K562 (cell line): ENCODE measurements around the gene SIK3. TPM values are rescaled to one million over a fixed set of nuclear protein-coding genes. Genes with fewer than 3 reads are reported as not detected.

Experiments
- ATAC-seq: fragments of 200-7000 bp; cut with Tn5 transposase; 3 replicates; pipeline ENCODE4 v1.9.1; 2020; ENCODE audit warnings: moderate library complexity
- BruUV-seq: library from RNA; stranded (reverse); fragments of 400-500 nt; replicated peaks from 2 replicates; lab custom pipeline; 2021; lab: Mats Ljungman, UMichigan
- CTCF ChIA-PET: fragments of 300-600 bp; formaldehyde crosslinking; extraction: SDS; loops from one replicate; lab custom pipeline; 2021; ENCODE audit warnings: low intra/inter-chr PET ratio; lab: Yijun Ruan, JAX
- POLR2A ChIA-PET: fragments of 300-600, 350-650 bp; sonication (Branson Sonifier 250); formaldehyde crosslinking; extraction: SDS; loops from one replicate; lab custom pipeline; 2021; ENCODE audit warnings: antibody characterized with exemption, inconsistent platforms; lab: Yijun Ruan, JAX
- DNase-seq, 4 experiments: peaks; one replicate each; pipeline versions ENCODE4 v3.0.0 to v3.0.0-alpha.2; 2011 to 2018; ENCODE audit warnings: low spot score in 3 of 4, mixed read lengths in 3 of 4; ENCODE audit errors: extremely low read depth in 1 of 4
- FAIRE-seq: peaks from 2 replicates; lab custom pipeline; 2011; peaks lifted over from hg19 to GRCh38; lab: Jason Lieb, UNC
- H2AFZ ChIP-seq: 2 replicates; pipeline ENCODE4 v1.6.0; 2011; ENCODE audit warnings: low read depth, low read length, control low read depth, inconsistent platforms
- H3K27ac ChIP-seq: fragments of 200-600 bp; 3 replicates; pipeline ENCODE4 v1.8.0; 2011; ENCODE audit warnings: low read depth, mild to moderate bottlenecking, control low read depth, inconsistent platforms, low read length, moderate library complexity, mixed read lengths; ENCODE audit errors: extremely low read depth
- H3K27me3 ChIP-seq, 2 experiments: fragments of 300-600 bp in 1 of 2; 2 replicates in 1 of 2; 3 replicates in 1 of 2; pipeline versions ENCODE4 v1.6.0 to v1.8.0; 2011; ENCODE audit warnings: inconsistent platforms in 2 of 2, low read length in 2 of 2, mild to moderate bottlenecking in 1 of 2, mixed read lengths in 1 of 2, moderate library complexity in 1 of 2; ENCODE audit not compliant: control insufficient read depth in 2 of 2, insufficient read depth in 2 of 2
- H3K36me3 ChIP-seq: fragments of 300-600 bp; 3 replicates; pipeline ENCODE4 v1.8.0; 2011; ENCODE audit warnings: mild to moderate bottlenecking, low read length, inconsistent platforms; ENCODE audit not compliant: control insufficient read depth, insufficient read depth
- H3K4me1 ChIP-seq, 2 experiments: fragments of 200-600 bp in 1 of 2; replicated peaks in 1 of 2; 2 replicates in 1 of 2; 3 replicates in 1 of 2; pipeline versions ENCODE4 v1.5.1 to v1.8.0; 2011; ENCODE audit warnings: inconsistent platforms in 2 of 2, low read length in 2 of 2, mild to moderate bottlenecking in 1 of 2, mixed read lengths in 1 of 2, moderate library complexity in 1 of 2; ENCODE audit not compliant: control insufficient read depth in 2 of 2, insufficient read depth in 2 of 2
- H3K4me2 ChIP-seq: 2 replicates; pipeline ENCODE4 v1.6.1; 2011; ENCODE audit warnings: low read length, control low read depth, inconsistent platforms, mixed read lengths; ENCODE audit not compliant: insufficient read depth
- H3K4me3 ChIP-seq: fragments of 200-600 bp; sonication (generic), shearing (Covaris generic); 2 replicates; pipeline ENCODE4 v1.5.1; 2016; ENCODE audit warnings: control low read depth, inconsistent platforms
- H3K79me2 ChIP-seq: fragments of 200-600 bp; 3 replicates; pipeline ENCODE4 v1.8.0; 2011; ENCODE audit warnings: low read length, inconsistent platforms; ENCODE audit not compliant: control insufficient read depth, insufficient read depth
- H3K9ac ChIP-seq, 2 experiments: 2 replicates each; pipeline versions ENCODE4 v1.6.0 to v1.6.1; 2011; ENCODE audit warnings: low read depth in 2 of 2, low read length in 2 of 2, control low read depth in 1 of 2, inconsistent platforms in 1 of 2, mild to moderate bottlenecking in 1 of 2, mixed read lengths in 1 of 2; ENCODE audit not compliant: insufficient read depth in 1 of 2
- H3K9me1 ChIP-seq: one replicate; pipeline ENCODE4 v1.6.0; 2011; ENCODE audit warnings: inconsistent platforms, mild to moderate bottlenecking, low read length, moderate library complexity; ENCODE audit not compliant: control insufficient read depth, insufficient read depth
- H3K9me3 ChIP-seq: replicated peaks from 2 replicates; pipeline ENCODE4 v1.5.1; 2011; ENCODE audit warnings: low read depth, low read length, inconsistent platforms; ENCODE audit not compliant: control insufficient read depth, insufficient read depth
- H4K20me1 ChIP-seq: replicated peaks from 2 replicates; pipeline ENCODE4 v1.6.1; 2011; ENCODE audit warnings: low read length, inconsistent platforms, mixed read lengths; ENCODE audit not compliant: control insufficient read depth, insufficient read depth
- ARID3A ChIP-seq: IDR thresholded peaks from 2 replicates; pipeline ENCODE4 v1.6.1; 2012; ENCODE audit warnings: low read depth, low read length, improper control_type of control experiment, borderline replicate concordance
- ATF3 ChIP-seq, 2 experiments: fragments of 450-650 bp in 1 of 2; sonication (generic) in 1 of 2; formaldehyde crosslinking in 1 of 2; IDR thresholded peaks in 1 of 2; conservative IDR thresholded peaks in 1 of 2; 2 replicates each; pipeline versions ENCODE4 v1.6.1 to v1.8.1; 2016 to 2023; ENCODE audit warnings: mild to moderate bottlenecking in 2 of 2, moderate library complexity in 2 of 2, inconsistent platforms in 1 of 2, missing genetic modification reagents in 1 of 2
- C11orf30 ChIP-seq: fragments of 450-650 bp; IDR thresholded peaks from 2 replicates; pipeline ENCODE4 v1.6.1; 2016; ENCODE audit warnings: low read depth, mild to moderate bottlenecking
- CBFA2T2 ChIP-seq: fragments of 450-650 bp; conservative IDR thresholded peaks from 2 replicates; pipeline ENCODE4 v1.6.1; 2017; ENCODE audit warnings: mild to moderate bottlenecking
- CBX8 ChIP-seq: fragments of 200-600 bp; sonication (generic); IDR thresholded peaks from 2 replicates; pipeline ENCODE4 v1.6.1; 2012; ENCODE audit warnings: borderline replicate concordance, mixed run types, low read depth, mild to moderate bottlenecking, moderate library complexity, mixed read lengths, low read length, control low read depth, inconsistent platforms; ENCODE audit not compliant: poor library complexity, severe bottlenecking; ENCODE audit errors: extremely low read depth
- ELF2 ChIP-seq: fragments of 250-450 bp; sonication (Bioruptor Pico); IDR thresholded peaks from 2 replicates; pipeline ENCODE4 v1.5.0; 2021; ENCODE audit warnings: mild to moderate bottlenecking
- FOXA3 ChIP-seq, 2 experiments: fragments of 450-650 bp in 1 of 2; sonication (generic) in 1 of 2; formaldehyde crosslinking; IDR thresholded peaks in 1 of 2; conservative IDR thresholded peaks in 1 of 2; 2 replicates each; pipeline versions ENCODE4 v1.4.0 to v1.8.0; 2020 to 2022; ENCODE audit warnings: mild to moderate bottlenecking in 2 of 2, missing genetic modification reagents in 1 of 2
- HES1 ChIP-seq: fragments of 450-650 bp; IDR thresholded peaks from 2 replicates; pipeline ENCODE4 v1.6.1; 2016; ENCODE audit warnings: low read depth, mild to moderate bottlenecking, moderate library complexity
- HMBOX1 ChIP-seq: sonication (generic); IDR thresholded peaks from 2 replicates; pipeline ENCODE4 v1.6.1; 2016
- MAFG ChIP-seq: fragments of 450-650 bp; conservative IDR thresholded peaks from 2 replicates; pipeline ENCODE4 v1.6.1; 2016; ENCODE audit warnings: missing genetic modification characterization, missing compliant biosample characterization
- MEIS2 ChIP-seq: fragments of 450-650 bp; IDR thresholded peaks from 2 replicates; pipeline ENCODE4 v1.6.1; 2014; ENCODE audit warnings: mild to moderate bottlenecking; ENCODE audit not compliant: partially characterized antibody
- NCOR1 ChIP-seq: fragments of 450-650 bp; IDR thresholded peaks from 2 replicates; pipeline ENCODE4 v1.6.1; 2016; ENCODE audit warnings: mild to moderate bottlenecking, moderate library complexity
- NR2F6 ChIP-seq: fragments of 450-650 bp; formaldehyde crosslinking; IDR thresholded peaks from 2 replicates; pipeline ENCODE4 v1.4.0; 2020; ENCODE audit warnings: mild to moderate bottlenecking
- SMARCC2 ChIP-seq: fragments of 450-650 bp; IDR thresholded peaks from 2 replicates; pipeline ENCODE4 v1.6.1; 2017; ENCODE audit warnings: antibody characterized with exemption, moderate library complexity, mild to moderate bottlenecking, low read depth
- ZNF316 ChIP-seq: fragments of 450-650 bp; IDR thresholded peaks from 2 replicates; pipeline ENCODE4 v1.6.1; 2016
- ZNF717 ChIP-seq: fragments of 250-450 bp; sonication (Bioruptor Pico); IDR thresholded peaks from 2 replicates; pipeline ENCODE4 v1.5.0; 2021
- WGBS: fragments of 100-300 bp; shearing (Covaris generic); methylation state at CpG from one replicate; pipeline ENCODE4 v1.1.6; 2016; ENCODE audit warnings: low coverage, mixed read lengths; ENCODE audit not compliant: insufficient coverage; ENCODE audit errors: missing lambda C conversion rate; 5-methylcytosine and 5-hydroxymethylcytosine counted together
- in situ Hi-C: fragments of 300-500 bp; cut with MboI; formaldehyde crosslinking; loops from 4 replicates; pipeline ENCODE4 v1.15.0; 2018; ENCODE audit warnings: inconsistent platforms, mixed read lengths
- intact Hi-C: fragments of 100-400 bp; cut with micrococcal nuclease; formaldehyde crosslinking; loops from 2 replicates; pipeline ENCODE4 v1.14.2; 2022
- polyA plus RNA-seq, 8 experiments: library from polyadenylated mRNA; depleted of rRNA in 4 of 8; stranded (reverse) in 5 of 8; unstranded in 3 of 8; fragments of >200 nt; fragmentation: Nextera tagmentation in 2 of 8; fragmentation: Illumina TruSeq in 1 of 8; extraction: Ambion mirVana in 2 of 8; extraction: Trizol in 1 of 8; gene quantifications; 2 replicates each; pipeline versions ENCODE4 v1.2.1 to v1.2.3, GENCODE V29; 2011 to 2014; ENCODE audit warnings: inconsistent platforms in 1 of 8, missing spikeins in 1 of 8
- total RNA-seq, 7 experiments: library from RNA; depleted of rRNA in 6 of 7; stranded (reverse); fragments of >200 nt in 6 of 7; fragmentation: Illumina TruSeq in 2 of 7; extraction: Trizol in 2 of 7; gene quantifications; 2 replicates each; pipeline versions ENCODE4 v1.2.1 to v1.2.3, GENCODE V29; 2011 to 2021; ENCODE audit warnings: low replicate concordance in 1 of 7

Gene SIK3
- total and polyA plus RNA-seq, 9 of the 15 experiments (the other 6 are each of a cell fraction or from before 2014, with no cell fraction given): 1.6 to 21.6 (median 8.0) TPM

- ATAC-seq (peak; percentile 58), DNase-seq (peak; percentile 49 to 68 (median 59)), FAIRE-seq (peak; percentile 62)
- POLR2A ChIA-PET: interaction anchor here (1.0 to 1.8 kb wide), 6 partner anchors 11 to 155 kb away, joined by 3 to 9 read pairs (median 4); no protein-coding TSS in a partner anchor
- Histone ChIP-seq H3K4me2 (no peak overlapping the region), H3K9me1 (no peaks in the 10 kb centered on the region), H3K4me3 (no peak overlapping the region), H3K27ac (no peak overlapping the region; the same call in 2 of the 3 replicates), H4K20me1 (peaks cover 22% of the 10 kb centered on the region), H3K9ac (no peak overlapping the region), H3K4me1 (peaks cover 20 to 27% of the 10 kb centered on the region in 2 experiments; a peak in 4 of 5 replicates), H2AFZ (no peak overlapping the region), H3K9me3 (no peaks in the 10 kb centered on the region), H3K27me3 (no peaks in the 10 kb centered on the region), H3K36me3 (no peaks in the 10 kb centered on the region), H3K79me2 (peaks cover 45% of the 10 kb centered on the region)
- 53% methylated on average over 5 of the region's 5 CpGs for WGBS
- CTCF ChIA-PET: no interaction called here
- BruUV-seq: no TSS peak
- in situ Hi-C loops (no loop called here), intact Hi-C loops (no loop called here)
- TF ChIP-seq CBX8 (no peak), CBFA2T2 (peak; percentile 20; the same call in 1 of the 2 replicates), SMARCC2 (peak; percentile 93), C11orf30 (peak; percentile 95), ATF3 (IDR thresholded peaks at IDR 0.05) (peak; percentile 95), ATF3 (CRISPR knock-in tag; conservative IDR thresholded peaks at IDR 0.05) (peak; percentile 82), HES1 (peak; percentile 88), ARID3A (0 out of 2 replicates have a peak, but pooled peaks have one; percentile 55), HMBOX1 (peak; percentile 96), NR2F6 (peak; percentile 92; the same call in 1 of the 2 replicates), MAFG (tag) (peak; percentile 97), FOXA3 (CRISPR knock-in tag; conservative IDR thresholded peaks at IDR 0.05 in 1 of 2, IDR thresholded peaks at IDR 0.05 in 1 of 2) (peak in 1 of 2 experiments; percentile 50; a peak in 1 of 4 replicates), ZNF316 (peak; percentile 95), ELF2 (CRISPR knock-in tag) (no peak), ZNF717 (CRISPR knock-in tag) (no peak), NCOR1 (peak; percentile 58; the same call in 1 of the 2 replicates), MEIS2 (peak; percentile 75)
Measured at GRCh38 chr11:117072517-117073461, 25.4 kb downstream of the SIK3 start.
